Measurements from ENCODE around the gene XPC.

GRCh38 chr3:14194865-14195264 is 16.5 kb upstream of the XPC start:
- TF ChIP-seq CTCF (IDR thresholded peaks at IDR 0.05) (no peak), POLR2A (IDR thresholded peaks at IDR 0.05) (no peak)
